22Rv1 (cell line): Measurements from ENCODE around the gene UGT1A8.

ENCODE experiments used
- CTCF ChIP-seq: fragments of 450-650 bp; IDR thresholded peaks from 2 replicates; pipeline ENCODE4 v1.5.1; 2017; ENCODE audit warnings: mild to moderate bottlenecking
- ZFX ChIP-seq: fragments of 450-650 bp; IDR thresholded peaks from 2 replicates; pipeline ENCODE4 v1.6.1; 2017; ENCODE audit warnings: antibody characterized with exemption, borderline replicate concordance

DNA sequence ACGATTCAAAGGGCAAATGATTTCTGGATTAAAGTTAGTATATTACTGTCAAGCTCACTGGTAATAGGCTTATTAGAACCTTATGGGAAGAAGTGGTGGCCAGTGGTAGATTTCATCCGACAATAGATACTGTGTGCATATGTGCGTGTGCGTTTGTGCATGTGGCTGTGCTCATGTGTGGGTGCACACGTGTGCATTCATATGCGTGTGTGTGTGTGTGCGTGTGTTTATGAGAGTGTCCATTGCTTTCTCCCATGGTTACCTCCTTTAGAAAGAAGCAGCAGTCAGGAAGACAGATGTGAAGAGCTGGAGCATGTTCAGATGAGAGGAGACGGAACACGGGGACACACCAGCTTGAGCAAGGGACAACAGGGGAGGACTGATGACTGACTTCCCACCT, 151.8 kb downstream of the UGT1A8 start:
- TF ChIP-seq CTCF, result no peak
- TF ChIP-seq ZFX, result no peak
